Esophagus muscularis mucosa (tissue), 4 donors: ENCODE results near the gene YPEL2. TPM values are rescaled to one million over a fixed set of nuclear protein-coding genes. Genes with fewer than 3 reads are reported as not detected.

Source experiments
- DNase-seq: peaks from one replicate; pipeline ENCODE4 v3.0.0-alpha.2; 2017; ENCODE audit errors: extremely low spot score
- H3K27ac ChIP-seq, 4 donors: fragments of 200-600 bp; sonication (generic); replicated peaks in 1 of 4; 1 replicate in 3 of 4; 2 replicates in 1 of 4; pipeline ENCODE4 v1.5.1; 2016 to 2019; ENCODE audit warnings: mild to moderate bottlenecking in 1 of 4
- H3K27me3 ChIP-seq, 4 donors: fragments of 200-600 bp; sonication (generic); one replicate each; pipeline versions ENCODE4 v1.5.1 to v1.6.0; 2016 to 2019
- H3K36me3 ChIP-seq, 4 donors: fragments of 200-600 bp; sonication (generic); one replicate each; pipeline ENCODE4 v1.5.1; 2016 to 2019
- H3K4me1 ChIP-seq, 4 donors: fragments of 200-600 bp; sonication (generic); one replicate each; pipeline ENCODE4 v1.5.1; 2016 to 2019
- H3K4me3 ChIP-seq, 4 donors: fragments of 200-600 bp; sonication (generic); 1 replicate in 2 of 4; 2 replicates in 2 of 4; pipeline ENCODE4 v1.5.1; 2016 to 2019; ENCODE audit warnings: mild to moderate bottlenecking in 4 of 4, moderate library complexity in 1 of 4
- H3K9me3 ChIP-seq, 4 donors: fragments of 200-600 bp; sonication (generic); 1 replicate in 3 of 4; 2 replicates in 1 of 4; pipeline ENCODE4 v1.5.1; 2016 to 2019
- EP300 ChIP-seq: sonication (generic); formaldehyde crosslinking; IDR thresholded peaks from one replicate; pipeline ENCODE4 v1.6.1; 2017; ENCODE audit warnings: antibody characterized with exemption
- POLR2A ChIP-seq: fragments of 450-650 bp; IDR thresholded peaks from one replicate; pipeline ENCODE4 v1.6.1; 2017; ENCODE audit warnings: antibody characterized with exemption, moderate library complexity, mild to moderate bottlenecking, low read depth
- POLR2AphosphoS5 ChIP-seq, 2 donors: sonication (generic); formaldehyde crosslinking; IDR thresholded peaks; one replicate each; pipeline ENCODE4 v1.6.1; 2017; ENCODE audit warnings: antibody characterized with exemption in 2 of 2
- WGBS: methylation state at CpG from one replicate; pipeline ENCODE4 v1.1.5; 2018; 5-methylcytosine and 5-hydroxymethylcytosine counted together
- intact Hi-C: fragments of 100-400 bp; cut with DNase I; formaldehyde crosslinking; loops from one replicate; pipeline ENCODE4 v1.15.1; 2023
- total RNA-seq, 4 donors: library from RNA; depleted of rRNA; stranded (reverse); fragments of >200 nt; gene quantifications; one replicate each; pipeline versions ENCODE4 v1.1.0 to v1.2.1, GENCODE V29; 2016
- TF ChIP-seq, protein P1 (sequence below), 3 experiments: fragments of 200-600 bp in 2 of 3; fragments of 450-650 bp in 1 of 3; sonication (generic) in 2 of 3; IDR thresholded peaks; one replicate each; pipeline ENCODE4 v1.5.1; 2017 to 2019; ENCODE audit warnings: antibody characterized with exemption in 3 of 3, mild to moderate bottlenecking in 2 of 3, moderate library complexity in 1 of 3

Gene YPEL2
- total RNA-seq, 4 donors from 2014 or later = 27.7 to 62.9 (median 28.8) TPM

DNA sequence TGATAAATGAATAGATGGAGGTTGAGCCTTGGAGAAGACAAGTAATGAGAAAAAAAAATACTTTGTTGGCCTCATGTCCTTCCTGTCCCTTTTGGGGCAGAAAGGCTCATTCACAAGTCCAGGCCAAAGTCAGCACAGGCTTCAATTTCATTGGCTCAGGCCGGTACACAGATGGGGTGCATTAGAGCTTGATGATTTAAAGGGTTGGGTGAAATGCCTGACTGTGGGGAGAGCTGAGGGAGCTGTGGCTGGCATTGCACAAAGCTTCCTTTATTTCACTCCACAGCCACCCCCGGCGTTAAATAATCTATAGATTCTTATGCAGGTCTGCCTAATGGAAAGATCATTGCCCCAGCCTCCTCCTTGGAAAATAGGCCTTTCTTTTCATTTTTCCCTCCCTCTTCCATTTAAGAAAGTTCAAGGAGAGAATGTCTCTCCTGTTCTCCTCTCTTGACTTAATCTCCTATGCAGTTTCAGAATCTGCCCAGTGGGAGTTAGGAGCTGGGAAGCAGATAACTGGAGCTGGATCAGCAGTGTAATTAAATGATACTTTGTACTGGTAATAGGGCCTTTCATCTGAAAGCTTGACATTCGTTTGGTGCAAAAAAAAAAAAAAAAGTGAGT is 24.4 kb downstream of the YPEL2 start:
- H3K4me1 ChIP-seq = peaks cover 96 to 99% (median 98%) of the 10 kb centered on the region in 4 donors
- no peak overlapping the region for H3K4me3 ChIP-seq

DNA sequence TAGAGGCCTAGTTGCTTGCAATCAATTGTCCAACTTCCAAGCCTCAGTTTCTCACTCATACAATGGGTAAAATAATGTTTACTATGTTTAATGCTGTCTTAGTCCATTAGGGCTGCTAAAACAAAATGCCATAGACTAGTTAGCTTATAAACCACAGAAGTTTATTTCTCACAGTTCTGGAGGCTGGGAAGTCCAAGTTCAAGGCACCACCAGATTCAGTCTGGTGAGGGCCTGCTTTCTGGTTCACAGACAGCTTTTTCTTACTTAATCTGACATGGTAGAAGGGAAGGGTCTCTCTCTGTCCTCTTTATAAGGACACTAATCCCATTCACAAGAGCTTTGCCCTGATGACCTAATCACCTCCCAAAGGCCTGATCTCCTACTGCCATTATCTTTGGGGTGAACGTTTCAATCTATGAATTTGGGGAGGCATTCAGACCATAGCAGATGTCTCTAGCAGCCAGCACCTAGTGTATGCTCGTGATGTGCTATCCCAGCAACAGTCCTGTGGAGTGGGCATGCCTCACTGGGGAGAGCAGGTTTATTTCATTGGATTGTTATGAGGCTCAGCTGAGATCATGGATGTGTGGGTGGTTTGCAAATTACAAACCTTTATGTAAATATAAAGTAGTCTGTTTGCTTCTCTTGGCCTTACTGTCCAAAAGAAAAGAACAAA is 25.2 kb downstream of the YPEL2 start:
- DNase-seq = no peak
- H3K27ac ChIP-seq = peak overlapping the region; percentile 57 to 80 (median 68)
- no peaks in the 10 kb centered on the region for H3K27me3 ChIP-seq
- no peak overlapping the region for H3K4me3 ChIP-seq
- no peaks in the 10 kb centered on the region for H3K9me3 ChIP-seq
- H3K4me1 ChIP-seq = peaks cover 96 to 99% (median 99%) of the 10 kb centered on the region in 4 donors
- 57% methylated on average over 2 of the region's 2 CpGs for WGBS
- intact Hi-C loops = no loop called here
- peaks cover 0 to 24% (median 13%) of the 10 kb centered on the region in 4 donors for H3K36me3 ChIP-seq
- TF ChIP-seq POLR2A = no peak
- TF ChIP-seq, protein P1, sequence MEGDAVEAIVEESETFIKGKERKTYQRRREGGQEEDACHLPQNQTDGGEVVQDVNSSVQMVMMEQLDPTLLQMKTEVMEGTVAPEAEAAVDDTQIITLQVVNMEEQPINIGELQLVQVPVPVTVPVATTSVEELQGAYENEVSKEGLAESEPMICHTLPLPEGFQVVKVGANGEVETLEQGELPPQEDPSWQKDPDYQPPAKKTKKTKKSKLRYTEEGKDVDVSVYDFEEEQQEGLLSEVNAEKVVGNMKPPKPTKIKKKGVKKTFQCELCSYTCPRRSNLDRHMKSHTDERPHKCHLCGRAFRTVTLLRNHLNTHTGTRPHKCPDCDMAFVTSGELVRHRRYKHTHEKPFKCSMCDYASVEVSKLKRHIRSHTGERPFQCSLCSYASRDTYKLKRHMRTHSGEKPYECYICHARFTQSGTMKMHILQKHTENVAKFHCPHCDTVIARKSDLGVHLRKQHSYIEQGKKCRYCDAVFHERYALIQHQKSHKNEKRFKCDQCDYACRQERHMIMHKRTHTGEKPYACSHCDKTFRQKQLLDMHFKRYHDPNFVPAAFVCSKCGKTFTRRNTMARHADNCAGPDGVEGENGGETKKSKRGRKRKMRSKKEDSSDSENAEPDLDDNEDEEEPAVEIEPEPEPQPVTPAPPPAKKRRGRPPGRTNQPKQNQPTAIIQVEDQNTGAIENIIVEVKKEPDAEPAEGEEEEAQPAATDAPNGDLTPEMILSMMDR (IDR thresholded peaks at IDR 0.05) = no peak
- TF ChIP-seq EP300 = no peak
- TF ChIP-seq POLR2AphosphoS5 (IDR thresholded peaks at IDR 0.05) = no peak

More for the DNA sequence above, 24.4 kb downstream of the YPEL2 start:
- DNase-seq = no peak
- Histone ChIP-seq H3K9me3 (no peaks in the 10 kb centered on the region), H3K27me3 (no peaks in the 10 kb centered on the region), H3K27ac (peak overlapping the region; percentile 57 to 80 (median 68)), H3K36me3 (peaks cover 0 to 24% (median 13%) of the 10 kb centered on the region in 4 donors)
- WGBS = 73% methylated on average over 4 of the region's 4 CpGs
- intact Hi-C loops = no loop called here
- TF ChIP-seq EP300 (no peak), POLR2A (no peak), POLR2AphosphoS5 (IDR thresholded peaks at IDR 0.05) (no peak)
- TF ChIP-seq, protein P1 (IDR thresholded peaks at IDR 0.05) = no peak

DNA sequence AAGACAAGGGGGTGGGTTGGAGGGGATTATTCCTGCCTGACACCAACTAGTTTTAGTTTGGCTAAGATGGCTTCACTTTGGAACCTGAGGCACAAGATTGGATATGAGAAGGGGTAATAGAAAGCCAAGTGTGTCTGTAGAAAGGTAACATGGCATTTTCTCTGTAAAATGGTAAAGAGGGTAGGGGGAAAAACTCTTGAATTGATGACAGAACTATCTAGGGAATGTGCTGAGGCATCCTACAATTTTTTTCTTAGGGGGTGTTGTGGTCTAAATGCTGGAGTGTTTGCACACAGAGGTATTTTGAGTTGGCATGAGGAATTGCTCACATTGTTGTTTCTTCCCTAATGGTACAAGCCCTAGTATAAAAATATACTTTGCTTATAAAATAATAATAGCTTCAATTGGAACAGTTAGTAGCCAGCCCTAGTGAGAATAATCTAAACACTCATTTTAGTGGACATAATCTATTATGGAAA is 25.8 kb downstream of the YPEL2 start:
- Histone ChIP-seq H3K9me3 (no peaks in the 10 kb centered on the region), H3K4me1 (peaks cover 97 to 100% (median 99%) of the 10 kb centered on the region in 4 donors), H3K36me3 (peaks cover 0 to 24% (median 13%) of the 10 kb centered on the region in 4 donors), H3K4me3 (no peak overlapping the region), H3K27me3 (no peaks in the 10 kb centered on the region), H3K27ac (peak overlapping the region; percentile 57 to 80 (median 68))
- no peak for DNase-seq
- intact Hi-C loops = no loop called here
- TF ChIP-seq EP300 (no peak), POLR2A (no peak), POLR2AphosphoS5 (IDR thresholded peaks at IDR 0.05) (no peak)
- TF ChIP-seq, protein P1 (IDR thresholded peaks at IDR 0.05) = no peak

DNA sequence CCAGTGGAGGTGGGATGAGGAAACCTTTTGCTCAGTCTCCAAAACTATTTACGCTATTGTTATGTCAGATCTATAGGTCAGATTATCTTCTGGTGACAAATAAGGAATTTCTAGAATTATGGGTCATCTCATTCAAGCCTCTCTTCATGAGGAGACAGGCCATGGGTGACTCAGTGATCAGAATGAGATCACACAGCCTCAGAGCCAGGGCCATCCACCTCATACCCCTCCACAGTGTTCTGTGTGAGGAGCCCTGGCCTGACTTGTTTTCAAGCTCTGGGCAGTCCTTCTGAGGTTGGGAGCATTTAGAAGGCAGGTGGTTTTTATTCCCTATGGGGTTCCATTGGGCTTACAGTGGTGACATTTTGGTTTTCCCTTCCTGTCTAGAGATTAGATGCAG is 26.5 kb downstream of the YPEL2 start:
- Histone ChIP-seq H3K4me1 (peaks cover 99 to 100% (median 99%) of the 10 kb centered on the region in 4 donors), H3K27ac (peak overlapping the region; percentile 57 to 80 (median 68)), H3K9me3 (no peaks in the 10 kb centered on the region), H3K36me3 (peaks cover 0 to 26% (median 12%) of the 10 kb centered on the region in 4 donors), H3K27me3 (no peaks in the 10 kb centered on the region), H3K4me3 (no peak overlapping the region)
- WGBS = 93% methylated on average over 1 of the region's 1 CpG
- TF ChIP-seq EP300 = no peak
- no peak for TF ChIP-seq POLR2AphosphoS5 (IDR thresholded peaks at IDR 0.05)
- no peak for TF ChIP-seq POLR2A
- TF ChIP-seq, protein P1 (IDR thresholded peaks at IDR 0.05) = no peak
- DNase-seq = no peak
- intact Hi-C loops = no loop called here
